ENCODE results near the gene PCDHAC2.

Gene PCDHAC2

GRCh38 chr5:140986117-140986521, 19.8 kb downstream of the PCDHAC2 start:
- DNase-seq (ENCODE audit: low read depth, low spot score) = no peak

- no peak for DNase-seq (ENCODE audit: low read depth, low spot score)
These were observed 21.8 kb downstream of the PCDHAC2 start for GRCh38 chr5:140988100-140988499.

GRCh38 chr5:140988608-140989007, 22.3 kb downstream of the PCDHAC2 start:
- DNase-seq (ENCODE audit: low read depth, low spot score) = no peak

GRCh38 chr5:140989254-140990020, 23.2 kb downstream of the PCDHAC2 start:
- DNase-seq (ENCODE audit: low read depth, low spot score) = no peak

- no peak for DNase-seq (ENCODE audit: low read depth, low spot score)
These were observed 26.6 kb downstream of the PCDHAC2 start for GRCh38 chr5:140992828-140993227.

GRCh38 chr5:140996060-140996459, 29.8 kb downstream of the PCDHAC2 start:
- DNase-seq (ENCODE audit: low read depth, low spot score) = no peak

GRCh38 chr5:140998921-140999410, 32.7 kb downstream of the PCDHAC2 start:
- no peak for DNase-seq (ENCODE audit: low read depth, low spot score)

GRCh38 chr5:141001446-141001843, 35.2 kb downstream of the PCDHAC2 start:
- DNase-seq (ENCODE audit: low read depth, low spot score) = no peak

GRCh38 chr5:141001844-141002604, 35.7 kb downstream of the PCDHAC2 start:
- DNase-seq (ENCODE audit: low read depth, low spot score) = no peak

GRCh38 chr5:141002605-141002965, 36.3 kb downstream of the PCDHAC2 start:
- DNase-seq (ENCODE audit: low read depth, low spot score) = no peak

GRCh38 chr5:141003031-141003430, 36.8 kb downstream of the PCDHAC2 start:
- no peak for DNase-seq (ENCODE audit: low read depth, low spot score)

GRCh38 chr5:141003791-141004611, 37.7 kb downstream of the PCDHAC2 start:
- DNase-seq (ENCODE audit: low read depth, low spot score) = no peak

- no peak for DNase-seq (ENCODE audit: low read depth, low spot score)
These were observed 41.5 kb downstream of the PCDHAC2 start for GRCh38 chr5:141007791-141008190.

- DNase-seq (ENCODE audit: low read depth, low spot score) = no peak
These were observed 43.9 kb downstream of the PCDHAC2 start for GRCh38 chr5:141010047-141010793.

GRCh38 chr5:141017943-141018342, 51.7 kb downstream of the PCDHAC2 start:
- DNase-seq (ENCODE audit: low read depth, low spot score) = no peak

Measured in activated CD4-positive, CD25-positive, alpha-beta regulatory T cell treated with anti-CD3 and anti-CD28 coated beads, Interleukin-2, amount 50 U/mL, for 16 hours (primary cell).